Ovary (tissue), 3 donors: ENCODE measurements around the gene SPTLC1.

Source experiments
- POLR2A ChIP-seq: fragments of 450-650 bp; IDR thresholded peaks from one replicate; pipeline ENCODE4 v1.6.1; 2017; ENCODE audit warnings: antibody characterized with exemption, mild to moderate bottlenecking, moderate library complexity
- TF ChIP-seq, protein P1 (sequence below), 3 donors: fragments of 450-650 bp in 2 of 3; fragments of 200-600 bp in 1 of 3; IDR thresholded peaks; one replicate each; pipeline versions ENCODE4 v1.5.1 to v1.8.0; 2016 to 2022; ENCODE audit warnings: antibody characterized with exemption in 3 of 3, mild to moderate bottlenecking in 1 of 3
- donor health status: DM: no; HTN: no; CAD: no.

- TF ChIP-seq, protein P1, sequence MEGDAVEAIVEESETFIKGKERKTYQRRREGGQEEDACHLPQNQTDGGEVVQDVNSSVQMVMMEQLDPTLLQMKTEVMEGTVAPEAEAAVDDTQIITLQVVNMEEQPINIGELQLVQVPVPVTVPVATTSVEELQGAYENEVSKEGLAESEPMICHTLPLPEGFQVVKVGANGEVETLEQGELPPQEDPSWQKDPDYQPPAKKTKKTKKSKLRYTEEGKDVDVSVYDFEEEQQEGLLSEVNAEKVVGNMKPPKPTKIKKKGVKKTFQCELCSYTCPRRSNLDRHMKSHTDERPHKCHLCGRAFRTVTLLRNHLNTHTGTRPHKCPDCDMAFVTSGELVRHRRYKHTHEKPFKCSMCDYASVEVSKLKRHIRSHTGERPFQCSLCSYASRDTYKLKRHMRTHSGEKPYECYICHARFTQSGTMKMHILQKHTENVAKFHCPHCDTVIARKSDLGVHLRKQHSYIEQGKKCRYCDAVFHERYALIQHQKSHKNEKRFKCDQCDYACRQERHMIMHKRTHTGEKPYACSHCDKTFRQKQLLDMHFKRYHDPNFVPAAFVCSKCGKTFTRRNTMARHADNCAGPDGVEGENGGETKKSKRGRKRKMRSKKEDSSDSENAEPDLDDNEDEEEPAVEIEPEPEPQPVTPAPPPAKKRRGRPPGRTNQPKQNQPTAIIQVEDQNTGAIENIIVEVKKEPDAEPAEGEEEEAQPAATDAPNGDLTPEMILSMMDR (IDR thresholded peaks at IDR 0.05), result peak in 2 of 3 donors; percentile 42 to 51
- TF ChIP-seq POLR2A, result no peak
Measured at GRCh38 chr9:92141144-92142129, 26.2 kb upstream of the SPTLC1 start.
